Cerebellar cortex (tissue), 1 donor: ENCODE data around the gene CNKSR3.

Experiments
- DNase-seq: peaks from one replicate; pipeline ENCODE4 v3.0.0-alpha.2; 2015; ENCODE audit warnings: low spot score

Gene CNKSR3

GRCh38 chr6:154479351-154479769, 31.1 kb downstream of the CNKSR3 start:
- DNase-seq, result no peak

GRCh38 chr6:154478701-154479060, 31.8 kb downstream of the CNKSR3 start:
- DNase-seq, result no peak

DNA sequence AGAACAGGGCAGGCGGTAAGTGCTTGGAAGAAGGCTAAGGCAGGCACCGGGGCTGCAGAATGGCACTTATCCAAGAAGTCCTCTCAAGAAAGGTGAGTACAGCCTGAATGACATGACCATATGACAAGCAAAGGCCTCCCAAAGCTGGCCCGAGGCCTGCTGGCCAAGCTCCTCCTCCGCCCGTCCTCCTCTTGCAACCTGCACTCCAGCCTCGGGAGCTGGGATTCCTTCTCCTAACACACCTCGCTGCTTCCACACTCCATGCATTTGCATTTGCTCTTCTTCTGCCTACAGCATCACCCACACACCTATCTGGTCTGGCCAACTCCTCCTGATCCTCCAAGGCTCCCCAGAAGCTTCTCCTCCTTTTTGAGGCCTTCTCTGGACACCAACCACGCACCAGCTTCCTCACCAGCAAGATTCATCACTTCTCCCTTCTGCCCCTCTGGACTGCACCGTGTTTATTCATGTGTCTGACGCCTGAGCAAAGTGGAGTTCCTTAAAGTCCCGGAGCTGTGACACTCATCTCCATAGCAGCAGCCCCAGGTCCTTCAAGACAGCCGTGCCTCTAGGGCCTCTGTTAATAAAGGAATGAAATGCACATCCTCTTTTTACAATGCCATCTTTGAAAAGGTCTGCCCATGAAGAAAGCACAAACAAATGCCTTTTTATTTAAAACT, 32.3 kb downstream of the CNKSR3 start:
- no peak for DNase-seq

DNA sequence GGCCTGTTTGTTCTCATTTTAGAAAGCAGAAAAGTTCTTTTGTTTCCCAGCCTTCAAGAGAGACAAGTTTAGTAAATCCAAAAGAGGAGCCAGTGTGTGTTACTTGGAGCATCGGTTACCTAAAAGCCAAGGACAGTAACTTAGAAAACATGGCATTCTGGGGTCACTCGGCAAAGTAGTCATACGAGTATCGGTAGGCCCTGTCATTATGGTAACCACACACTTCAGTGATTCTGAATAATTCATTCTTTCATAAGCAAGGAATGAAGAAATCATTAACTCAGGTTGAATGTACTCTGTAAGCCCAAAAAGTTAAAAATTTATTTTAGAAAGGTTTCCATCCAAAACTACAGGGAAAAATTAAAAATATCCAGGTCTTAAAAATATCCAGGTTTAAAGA, 34.0 kb downstream of the CNKSR3 start:
- DNase-seq, result no peak

GRCh38 chr6:154474648-154475428, 35.6 kb downstream of the CNKSR3 start:
- no peak for DNase-seq

DNA sequence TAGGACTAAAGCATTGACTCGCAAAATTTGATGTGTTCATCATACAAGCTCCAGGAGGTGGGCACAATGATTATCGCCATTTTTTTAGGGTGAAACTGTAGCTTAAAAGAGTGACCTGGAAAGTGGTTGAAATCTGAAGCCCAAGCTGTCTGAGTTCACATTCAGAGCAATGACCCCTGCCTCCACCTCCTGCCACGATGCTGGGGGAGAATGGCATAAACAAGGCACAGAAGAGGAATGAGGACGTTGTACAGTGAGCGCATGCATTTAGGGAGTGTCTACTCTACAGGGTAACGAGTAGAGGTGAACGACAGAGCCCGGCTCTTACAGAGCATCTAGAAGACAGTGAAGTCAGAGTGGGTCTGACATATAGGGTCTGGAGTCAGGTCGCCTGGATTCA, 37.2 kb downstream of the CNKSR3 start:
- DNase-seq, result no peak

- DNase-seq, result no peak
These were observed 38.7 kb downstream of the CNKSR3 start for GRCh38 chr6:154471609-154472362.

- no peak for DNase-seq
These were observed 41.1 kb downstream of the CNKSR3 start for GRCh38 chr6:154469306-154469935.

DNA sequence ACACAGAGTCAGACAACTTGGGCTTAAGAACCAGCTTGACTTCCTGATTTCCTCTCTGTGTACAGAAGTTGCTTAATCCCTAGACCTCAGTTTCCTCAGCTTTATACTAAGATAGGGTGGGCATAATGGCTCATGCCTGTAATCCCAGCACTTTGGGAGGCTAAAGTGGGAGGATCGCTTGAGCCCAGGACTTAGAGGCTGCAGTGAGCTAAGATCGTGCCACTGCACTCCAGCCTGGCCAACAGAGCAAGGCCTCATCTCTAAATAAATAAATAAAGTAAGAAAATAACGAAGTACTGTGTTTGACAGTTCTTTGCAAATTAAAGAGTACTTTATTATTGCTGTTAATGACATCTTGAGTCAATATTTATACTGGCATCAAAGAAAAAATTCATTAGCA, 41.7 kb downstream of the CNKSR3 start:
- DNase-seq, result no peak

GRCh38 chr6:154466971-154467679, 43.4 kb downstream of the CNKSR3 start:
- DNase-seq, result no peak

DNA sequence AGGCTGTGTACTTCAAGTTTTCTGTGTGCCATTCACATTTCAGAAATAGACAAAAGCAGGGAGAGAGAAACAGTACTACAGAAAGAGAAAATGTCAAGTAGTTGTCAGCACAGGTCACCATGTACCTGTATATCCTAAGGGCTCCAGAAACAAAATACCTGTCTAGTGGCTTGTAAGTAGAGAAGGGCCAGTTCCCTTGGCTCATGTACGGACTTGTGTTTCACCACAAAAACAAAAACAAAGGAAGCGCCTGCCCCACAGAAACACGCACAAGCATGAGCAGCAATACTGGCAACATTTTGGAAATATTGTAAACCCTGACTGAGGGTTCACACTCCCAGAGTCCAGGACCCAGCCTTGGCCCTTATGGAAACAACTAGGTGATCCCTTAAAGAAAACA, 44.3 kb downstream of the CNKSR3 start:
- no peak for DNase-seq

GRCh38 chr6:154463573-154464419, 46.7 kb downstream of the CNKSR3 start:
- DNase-seq, result no peak

GRCh38 chr6:154462425-154462824, 48.1 kb downstream of the CNKSR3 start:
- DNase-seq, result no peak

DNA sequence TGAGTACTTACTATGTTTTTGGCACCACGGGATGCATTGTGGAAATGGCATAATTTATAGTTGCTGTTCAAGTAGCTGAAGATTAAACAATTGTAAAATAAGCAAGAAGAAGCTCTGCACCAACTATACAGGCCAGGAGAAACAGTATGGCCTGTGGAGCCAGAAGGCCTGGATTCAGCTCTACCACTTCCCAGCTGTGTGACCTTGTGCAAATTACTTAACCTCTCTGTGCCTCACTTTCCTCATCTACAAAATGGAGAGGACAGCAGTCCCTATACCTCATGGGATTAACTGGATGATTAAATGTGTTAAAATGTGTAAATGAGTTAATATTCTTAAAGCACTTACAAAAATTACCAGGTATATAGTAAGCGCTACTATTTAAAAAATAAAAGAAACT, 49.1 kb downstream of the CNKSR3 start:
- no peak for DNase-seq

DNA sequence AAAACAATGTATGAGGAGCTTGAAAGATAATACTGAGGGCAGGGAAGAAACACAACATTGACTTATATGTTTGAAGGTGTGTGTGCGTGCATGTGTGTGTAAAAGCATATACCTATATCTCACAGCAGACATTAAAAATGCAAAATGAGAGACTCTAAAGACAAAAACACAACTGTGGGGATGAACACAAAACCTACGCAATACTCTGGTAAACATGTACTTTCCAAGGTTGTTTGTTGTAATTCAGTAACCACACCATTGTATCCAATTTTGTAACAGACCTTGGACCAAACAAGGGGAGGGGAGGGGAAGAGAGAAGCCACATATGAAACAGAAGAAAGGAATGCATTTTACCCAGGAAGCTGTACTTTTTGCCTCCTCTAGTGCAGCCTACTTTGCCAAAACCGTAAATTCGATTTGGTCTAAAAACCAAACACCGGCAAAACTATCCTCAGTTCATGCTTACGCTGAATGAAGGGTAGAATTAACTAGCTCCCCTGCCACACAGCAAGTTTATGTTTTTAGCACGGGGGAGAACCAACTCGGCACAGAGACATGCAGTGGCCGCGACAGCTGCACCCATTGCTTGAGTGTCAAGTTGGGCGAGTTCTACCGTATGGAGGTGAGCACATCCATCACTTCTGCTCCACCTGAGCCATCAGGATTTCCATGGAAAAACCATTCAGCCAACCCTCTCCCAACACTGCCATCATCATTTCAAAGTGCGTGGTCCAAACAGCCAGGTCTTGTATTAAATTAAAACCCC, 50.0 kb downstream of the CNKSR3 start:
- DNase-seq, result no peak

GRCh38 chr6:154459513-154459912, 51.0 kb downstream of the CNKSR3 start:
- DNase-seq, result no peak

DNA sequence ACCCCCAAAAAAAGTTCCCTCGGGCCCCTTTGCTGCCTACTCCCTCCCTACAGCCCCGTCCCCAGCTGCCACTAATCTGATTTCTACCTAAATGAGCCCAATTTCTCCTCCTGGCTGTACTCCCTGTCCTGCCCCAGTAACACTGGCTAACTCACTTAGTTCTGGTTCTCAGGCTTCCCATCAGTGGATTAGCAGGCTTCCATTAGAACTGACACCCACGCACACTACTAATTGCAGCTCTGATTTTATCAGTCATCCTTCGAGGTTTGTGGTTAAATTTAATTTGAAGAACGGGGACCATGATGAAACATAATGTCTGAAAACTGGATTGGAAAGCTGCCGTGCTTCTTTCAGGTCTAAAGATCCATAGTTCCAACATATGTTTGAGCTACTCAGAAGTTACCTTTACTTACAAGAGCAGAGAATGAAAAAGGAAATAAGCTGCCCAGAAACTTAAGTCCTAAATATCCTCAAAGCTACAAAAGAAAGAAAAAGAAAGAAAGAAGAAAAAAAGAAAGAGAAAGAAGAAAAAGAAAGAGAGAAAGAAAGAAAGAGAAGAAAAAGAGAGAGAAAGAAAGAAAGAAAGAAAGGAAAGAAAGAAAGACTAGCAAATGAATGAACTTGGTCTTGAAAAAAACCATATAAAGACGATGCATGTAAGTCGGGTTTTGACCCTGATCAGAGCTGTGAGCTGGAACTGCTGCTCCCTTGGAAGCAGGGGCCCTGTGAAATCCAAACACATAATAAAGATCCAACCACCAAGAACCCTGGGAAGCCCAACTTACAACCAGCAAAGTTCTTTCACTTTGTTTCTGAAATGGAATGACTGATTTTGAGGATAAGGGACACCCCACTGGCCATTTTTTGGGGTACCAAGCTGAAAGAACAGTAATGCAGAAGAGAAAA, 51.7 kb downstream of the CNKSR3 start:
- no peak for DNase-seq

DNA sequence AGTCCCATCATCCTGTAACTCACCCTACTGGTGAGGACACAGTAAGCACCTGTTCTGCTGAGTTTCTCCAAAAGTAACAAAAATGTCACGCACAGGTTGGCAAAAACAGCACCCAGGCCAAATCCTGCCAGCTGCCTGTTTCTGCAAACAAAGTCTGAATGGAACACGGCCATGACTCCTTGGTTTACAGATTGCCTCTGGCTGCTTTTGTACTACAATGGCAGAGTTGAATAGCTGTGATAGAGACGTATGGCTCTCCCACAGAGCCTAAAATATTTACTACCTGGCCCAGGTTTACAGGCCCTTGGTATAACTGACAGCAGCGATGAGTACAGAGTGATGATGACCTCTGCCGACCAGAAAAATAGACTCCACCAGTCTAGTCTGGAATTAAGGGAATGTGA, 52.6 kb downstream of the CNKSR3 start:
- no peak for DNase-seq
